Measurements from ENCODE around the gene EPB41L3.

The EPB41L3 gene

DNA sequence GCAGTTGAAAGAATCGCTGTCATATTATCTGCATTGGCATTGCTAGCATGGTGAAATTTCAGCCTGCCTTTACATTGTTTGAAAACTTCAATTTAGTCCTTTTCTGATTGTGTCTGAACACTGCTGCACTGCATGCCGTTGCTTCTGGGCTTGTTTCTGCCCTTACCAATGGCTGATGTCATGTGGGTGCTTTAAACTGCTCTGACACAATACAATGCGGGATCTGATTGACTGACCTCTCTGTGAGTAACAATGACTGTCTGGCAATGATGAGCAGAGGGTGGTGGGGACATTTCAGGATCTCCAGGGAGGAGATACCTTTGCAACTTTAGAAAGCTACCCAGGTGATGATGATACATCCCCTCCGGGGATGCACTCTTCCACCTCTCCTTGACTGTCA lies 128.8 kb downstream of the EPB41L3 start:
- H3K4me3 ChIP-seq (ENCODE audit: low read length): no peak overlapping the region
- no peaks in the 10 kb centered on the region for H3K36me3 ChIP-seq (replicated peaks; ENCODE audit: low read depth, low read length)
- H3K9ac ChIP-seq (ENCODE audit: low read length): no peak overlapping the region
- no peak overlapping the region for H2AFZ ChIP-seq (ENCODE audit: low read depth, low read length)
- no peak overlapping the region for H3K27ac ChIP-seq (ENCODE audit: low read length)
- no peaks in the 10 kb centered on the region for H3K4me1 ChIP-seq (ENCODE audit: low read length)
- no peaks in the 10 kb centered on the region for H3K27me3 ChIP-seq (ENCODE audit: low read depth, low read length)
- no peaks in the 10 kb centered on the region for H4K20me1 ChIP-seq (ENCODE audit: insufficient read depth, low read length)
- H3K4me2 ChIP-seq (ENCODE audit: low read length): no peak overlapping the region
- H3K79me2 ChIP-seq (ENCODE audit: low read length): no peaks in the 10 kb centered on the region
- TF ChIP-seq, protein P1, sequence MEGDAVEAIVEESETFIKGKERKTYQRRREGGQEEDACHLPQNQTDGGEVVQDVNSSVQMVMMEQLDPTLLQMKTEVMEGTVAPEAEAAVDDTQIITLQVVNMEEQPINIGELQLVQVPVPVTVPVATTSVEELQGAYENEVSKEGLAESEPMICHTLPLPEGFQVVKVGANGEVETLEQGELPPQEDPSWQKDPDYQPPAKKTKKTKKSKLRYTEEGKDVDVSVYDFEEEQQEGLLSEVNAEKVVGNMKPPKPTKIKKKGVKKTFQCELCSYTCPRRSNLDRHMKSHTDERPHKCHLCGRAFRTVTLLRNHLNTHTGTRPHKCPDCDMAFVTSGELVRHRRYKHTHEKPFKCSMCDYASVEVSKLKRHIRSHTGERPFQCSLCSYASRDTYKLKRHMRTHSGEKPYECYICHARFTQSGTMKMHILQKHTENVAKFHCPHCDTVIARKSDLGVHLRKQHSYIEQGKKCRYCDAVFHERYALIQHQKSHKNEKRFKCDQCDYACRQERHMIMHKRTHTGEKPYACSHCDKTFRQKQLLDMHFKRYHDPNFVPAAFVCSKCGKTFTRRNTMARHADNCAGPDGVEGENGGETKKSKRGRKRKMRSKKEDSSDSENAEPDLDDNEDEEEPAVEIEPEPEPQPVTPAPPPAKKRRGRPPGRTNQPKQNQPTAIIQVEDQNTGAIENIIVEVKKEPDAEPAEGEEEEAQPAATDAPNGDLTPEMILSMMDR (IDR thresholded peaks at IDR 0.05; ENCODE audit: low read depth, low read length): no peak
- no peak for TF ChIP-seq EZH2phosphoT487 (IDR thresholded peaks at IDR 0.05; ENCODE audit: low read depth)
- no peaks in the 10 kb centered on the region for H3K9me3 ChIP-seq (ENCODE audit: insufficient read depth, low read length)

DNA sequence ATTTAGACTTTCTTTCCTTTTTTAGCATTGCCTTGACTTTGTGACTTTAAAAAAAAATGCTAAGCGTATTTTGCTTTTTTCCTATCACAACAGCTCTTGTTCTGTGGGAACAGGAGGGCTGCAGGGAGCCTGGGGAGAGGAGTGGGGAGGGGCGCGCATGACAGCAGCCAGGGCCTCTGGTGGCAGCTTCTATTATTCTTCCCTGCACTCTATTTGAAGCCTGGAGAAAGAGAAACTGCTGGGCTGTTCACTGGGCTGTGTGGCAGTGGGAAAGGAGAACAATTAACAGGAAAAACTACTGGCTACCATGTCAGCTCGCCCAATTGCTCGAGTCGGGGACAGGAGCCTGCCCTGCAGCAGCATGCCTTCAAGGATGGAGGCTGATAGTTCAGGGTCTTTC lies 129.3 kb downstream of the EPB41L3 start:
- no peaks in the 10 kb centered on the region for H3K36me3 ChIP-seq (replicated peaks; ENCODE audit: low read depth, low read length)
- H3K9ac ChIP-seq (ENCODE audit: low read length): no peak overlapping the region
- no peaks in the 10 kb centered on the region for H3K9me3 ChIP-seq (ENCODE audit: insufficient read depth, low read length)
- no peak overlapping the region for H2AFZ ChIP-seq (ENCODE audit: low read depth, low read length)
- H3K27me3 ChIP-seq (ENCODE audit: low read depth, low read length): no peaks in the 10 kb centered on the region
- no peaks in the 10 kb centered on the region for H3K4me1 ChIP-seq (ENCODE audit: low read length)
- TF ChIP-seq EZH2phosphoT487 (IDR thresholded peaks at IDR 0.05; ENCODE audit: low read depth): no peak
- TF ChIP-seq, protein P1 (IDR thresholded peaks at IDR 0.05; ENCODE audit: low read depth, low read length): no peak
- H4K20me1 ChIP-seq (ENCODE audit: insufficient read depth, low read length): no peaks in the 10 kb centered on the region
- H3K79me2 ChIP-seq (ENCODE audit: low read length): no peaks in the 10 kb centered on the region
- no peak overlapping the region for H3K4me2 ChIP-seq (ENCODE audit: low read length)
- no peak overlapping the region for H3K4me3 ChIP-seq (ENCODE audit: low read length)
- H3K27ac ChIP-seq (ENCODE audit: low read length): no peak overlapping the region

DNA sequence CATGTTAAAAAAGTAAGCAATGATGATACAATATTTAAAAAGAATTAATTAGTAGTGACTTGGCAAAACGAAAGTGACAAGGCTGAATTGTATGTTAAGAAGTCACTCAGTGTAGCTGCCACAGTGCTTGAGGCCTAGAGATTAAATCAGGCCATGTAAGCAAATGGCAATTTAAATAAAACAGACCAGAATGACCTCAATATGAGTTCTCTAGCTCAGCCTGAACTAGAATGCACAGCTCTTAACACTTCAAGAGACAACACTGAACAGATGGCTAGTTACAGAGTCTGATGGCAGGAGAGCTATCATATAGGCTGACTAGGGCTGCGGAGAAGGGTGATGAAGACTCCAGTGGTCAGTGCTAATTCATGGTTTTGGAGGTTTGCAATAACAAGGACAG lies 130.3 kb downstream of the EPB41L3 start:
- no peaks in the 10 kb centered on the region for H3K27me3 ChIP-seq (ENCODE audit: low read depth, low read length)
- no peaks in the 10 kb centered on the region for H3K36me3 ChIP-seq (replicated peaks; ENCODE audit: low read depth, low read length)
- H3K9ac ChIP-seq (ENCODE audit: low read length): no peak overlapping the region
- H3K4me1 ChIP-seq (ENCODE audit: low read length): no peaks in the 10 kb centered on the region
- H3K4me2 ChIP-seq (ENCODE audit: low read length): no peak overlapping the region
- no peaks in the 10 kb centered on the region for H4K20me1 ChIP-seq (ENCODE audit: insufficient read depth, low read length)
- no peak overlapping the region for H2AFZ ChIP-seq (ENCODE audit: low read depth, low read length)
- no peak overlapping the region for H3K4me3 ChIP-seq (ENCODE audit: low read length)
- H3K9me3 ChIP-seq (ENCODE audit: insufficient read depth, low read length): no peaks in the 10 kb centered on the region
- H3K27ac ChIP-seq (ENCODE audit: low read length): no peak overlapping the region
- H3K79me2 ChIP-seq (ENCODE audit: low read length): no peaks in the 10 kb centered on the region
- TF ChIP-seq, protein P1 (IDR thresholded peaks at IDR 0.05; ENCODE audit: low read depth, low read length): no peak
- TF ChIP-seq EZH2phosphoT487 (IDR thresholded peaks at IDR 0.05; ENCODE audit: low read depth): no peak

DNA sequence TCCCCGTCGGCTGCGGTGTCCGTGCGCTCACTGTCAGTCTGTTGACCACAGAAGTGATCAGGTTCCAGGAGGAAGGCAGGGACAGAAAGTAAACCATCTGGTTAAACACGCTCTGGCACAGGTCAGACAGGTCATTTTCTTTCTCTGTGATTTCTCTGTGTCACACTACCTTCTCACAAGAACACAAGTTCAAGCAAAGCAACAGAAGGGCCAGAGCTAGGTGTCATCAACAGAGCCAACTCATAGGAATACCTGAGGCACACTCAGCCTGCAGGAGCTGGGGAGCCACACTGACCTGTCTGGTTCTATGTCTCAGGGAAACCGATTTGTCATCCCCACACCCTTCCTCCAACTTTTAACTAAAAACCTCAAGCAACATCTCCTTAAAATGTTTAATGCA lies 133.2 kb downstream of the EPB41L3 start:
- no peaks in the 10 kb centered on the region for H3K4me1 ChIP-seq (ENCODE audit: low read length)
- no peaks in the 10 kb centered on the region for H3K79me2 ChIP-seq (ENCODE audit: low read length)
- H3K9me3 ChIP-seq (ENCODE audit: insufficient read depth, low read length): no peaks in the 10 kb centered on the region
- no peak overlapping the region for H3K4me2 ChIP-seq (ENCODE audit: low read length)
- H3K27me3 ChIP-seq (ENCODE audit: low read depth, low read length): no peaks in the 10 kb centered on the region
- H3K36me3 ChIP-seq (replicated peaks; ENCODE audit: low read depth, low read length): no peaks in the 10 kb centered on the region
- TF ChIP-seq, protein P1 (IDR thresholded peaks at IDR 0.05; ENCODE audit: low read depth, low read length): no peak
- no peak for TF ChIP-seq EZH2phosphoT487 (IDR thresholded peaks at IDR 0.05; ENCODE audit: low read depth)
- no peaks in the 10 kb centered on the region for H4K20me1 ChIP-seq (ENCODE audit: insufficient read depth, low read length)
- no peak overlapping the region for H3K4me3 ChIP-seq (ENCODE audit: low read length)
- no peak overlapping the region for H3K9ac ChIP-seq (ENCODE audit: low read length)
- no peak overlapping the region for H3K27ac ChIP-seq (ENCODE audit: low read length)
- no peak overlapping the region for H2AFZ ChIP-seq (ENCODE audit: low read depth, low read length)

Data from OCI-LY3 (cell line).